ENCODE measurements around the gene PRSS27.

Gene PRSS27

DNA sequence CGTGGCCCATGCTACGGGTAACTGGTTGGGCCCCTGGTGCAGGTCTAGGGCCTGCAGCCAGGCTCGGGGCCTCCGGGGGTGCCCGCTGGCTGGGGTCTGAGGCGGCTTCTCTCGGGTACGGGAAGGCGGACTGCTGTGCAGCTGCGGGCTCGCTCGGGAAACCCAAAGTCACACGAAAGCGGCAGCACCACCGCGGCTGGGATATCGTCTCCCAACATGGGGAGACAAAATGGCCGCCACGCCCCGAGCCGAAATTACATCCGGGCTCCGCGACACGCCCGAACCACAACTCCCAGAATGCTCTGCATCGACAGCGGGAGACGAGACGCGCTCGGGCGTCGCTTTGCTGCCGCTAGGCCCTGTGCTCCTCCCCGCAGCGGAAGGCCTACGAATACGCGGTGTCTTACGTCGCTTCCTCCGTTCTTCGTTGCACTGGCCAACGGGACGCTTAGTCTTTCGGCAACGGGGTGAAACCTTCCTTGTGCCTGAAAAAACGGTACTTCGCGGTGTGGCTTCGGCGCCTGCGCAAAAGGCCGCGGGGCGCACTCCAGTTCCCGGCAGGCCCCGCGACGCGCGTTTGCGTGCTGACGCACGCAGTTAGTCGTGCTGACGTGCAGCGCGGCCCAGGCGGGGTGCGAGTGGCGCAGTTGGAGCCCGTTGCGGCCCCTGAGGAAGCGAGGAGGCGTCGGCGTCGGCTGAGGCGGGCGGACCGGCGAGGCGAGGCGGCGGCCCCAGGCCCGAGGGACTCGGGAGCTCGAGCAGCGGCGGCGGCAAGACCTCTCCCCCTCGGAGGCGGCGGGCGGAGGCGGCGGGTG lies 32.2 kb upstream of the PRSS27 start, which contains the start of gene SRRM2:
Gene SRRM2, plus strand, starts transcription at position 604 of the 815 bp plus-strand sequence. CDS start 3,727 bp downstream, outside the sequence.
- peak within 1 kb of the TSS; percentile 57 for H3K4me3 ChIP-seq (ENCODE audit: low read length)
- DNase-seq (ENCODE audit: low read depth) = peak; percentile 96
- no peak for TF ChIP-seq CTCF (IDR thresholded peaks at IDR 0.05; ENCODE audit: insufficient read depth, low read depth, low read length, missing control alignments)

- TF ChIP-seq CTCF (IDR thresholded peaks at IDR 0.05; ENCODE audit: insufficient read depth, low read depth, low read length, missing control alignments) = no peak
- H3K4me3 ChIP-seq (ENCODE audit: low read length) = peak overlapping the region; percentile 57
- no peak for DNase-seq (ENCODE audit: low read depth)
Observed at GRCh38 chr16:2751577-2752034, 31.6 kb upstream of the PRSS27 start.

GRCh38 chr16:2749936-2750335 lies 29.9 kb upstream of the PRSS27 start:
- DNase-seq (ENCODE audit: low read depth) = no peak
- no peak for TF ChIP-seq CTCF (IDR thresholded peaks at IDR 0.05; ENCODE audit: insufficient read depth, low read depth, low read length, missing control alignments)
- no peak overlapping the region for H3K4me3 ChIP-seq (ENCODE audit: low read length)

GRCh38 chr16:2749476-2749875 lies 29.5 kb upstream of the PRSS27 start:
- H3K4me3 ChIP-seq (ENCODE audit: low read length) = no peak overlapping the region
- TF ChIP-seq CTCF (IDR thresholded peaks at IDR 0.05; ENCODE audit: insufficient read depth, low read depth, low read length, missing control alignments) = no peak

GRCh38 chr16:2748757-2749455 lies 28.9 kb upstream of the PRSS27 start:
- no peak for TF ChIP-seq CTCF (IDR thresholded peaks at IDR 0.05; ENCODE audit: insufficient read depth, low read depth, low read length, missing control alignments)
- no peak overlapping the region for H3K4me3 ChIP-seq (ENCODE audit: low read length)
- no peak for DNase-seq (ENCODE audit: low read depth)

More at GRCh38 chr16:2749476-2749875, 29.5 kb upstream of the PRSS27 start:
- DNase-seq (ENCODE audit: low read depth) = no peak

DNA sequence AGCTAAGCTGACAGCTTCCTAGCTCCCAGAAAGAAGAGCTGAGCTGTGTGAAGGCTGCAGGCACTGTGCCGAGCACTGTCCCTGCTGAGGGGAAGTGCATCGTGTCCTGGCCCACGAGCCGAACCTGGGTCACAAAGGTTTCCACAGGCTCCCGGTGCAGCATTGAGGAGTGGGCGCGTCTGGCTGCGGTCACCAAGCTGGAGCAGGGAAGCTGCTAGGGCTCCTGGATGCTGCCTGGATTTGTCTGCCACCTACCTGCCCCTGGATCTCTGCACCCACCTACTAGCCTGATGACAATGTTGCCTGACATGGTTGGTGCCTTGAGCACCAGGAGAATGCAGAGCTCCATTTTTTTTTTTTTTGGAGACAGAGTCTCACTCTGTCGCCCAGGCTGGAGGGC lies 25.9 kb upstream of the PRSS27 start:
- DNase-seq (ENCODE audit: low read depth) = no peak
- TF ChIP-seq CTCF (IDR thresholded peaks at IDR 0.05; ENCODE audit: insufficient read depth, low read depth, low read length, missing control alignments) = no peak
- H3K4me3 ChIP-seq (ENCODE audit: low read length) = no peak overlapping the region

Data from epithelial cell of esophagus (primary cell).